ENCODE data around the gene ARPC1A. TPM values are rescaled to one million over a fixed set of nuclear protein-coding genes. Genes with fewer than 3 reads are reported as not detected.

ARPC1A gene
- total RNA-seq, 1 donor from 2014 or later = 140 TPM

GRCh38 chr7:99365318-99366141, 39.8 kb downstream of the ARPC1A start:
- TF ChIP-seq, protein P1, sequence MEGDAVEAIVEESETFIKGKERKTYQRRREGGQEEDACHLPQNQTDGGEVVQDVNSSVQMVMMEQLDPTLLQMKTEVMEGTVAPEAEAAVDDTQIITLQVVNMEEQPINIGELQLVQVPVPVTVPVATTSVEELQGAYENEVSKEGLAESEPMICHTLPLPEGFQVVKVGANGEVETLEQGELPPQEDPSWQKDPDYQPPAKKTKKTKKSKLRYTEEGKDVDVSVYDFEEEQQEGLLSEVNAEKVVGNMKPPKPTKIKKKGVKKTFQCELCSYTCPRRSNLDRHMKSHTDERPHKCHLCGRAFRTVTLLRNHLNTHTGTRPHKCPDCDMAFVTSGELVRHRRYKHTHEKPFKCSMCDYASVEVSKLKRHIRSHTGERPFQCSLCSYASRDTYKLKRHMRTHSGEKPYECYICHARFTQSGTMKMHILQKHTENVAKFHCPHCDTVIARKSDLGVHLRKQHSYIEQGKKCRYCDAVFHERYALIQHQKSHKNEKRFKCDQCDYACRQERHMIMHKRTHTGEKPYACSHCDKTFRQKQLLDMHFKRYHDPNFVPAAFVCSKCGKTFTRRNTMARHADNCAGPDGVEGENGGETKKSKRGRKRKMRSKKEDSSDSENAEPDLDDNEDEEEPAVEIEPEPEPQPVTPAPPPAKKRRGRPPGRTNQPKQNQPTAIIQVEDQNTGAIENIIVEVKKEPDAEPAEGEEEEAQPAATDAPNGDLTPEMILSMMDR (IDR thresholded peaks at IDR 0.05; ENCODE audit: unreplicated experiment) = peak; percentile 56
- no peaks in the 10 kb centered on the region for H3K27me3 Mint-ChIP-seq
- no peak overlapping the region for H3K4me3 Mint-ChIP-seq (ENCODE audit: low read depth)
- H3K9me3 Mint-ChIP-seq (ENCODE audit: low read depth) = no peaks in the 10 kb centered on the region
- no peaks in the 10 kb centered on the region for H3K4me1 Mint-ChIP-seq (ENCODE audit: low read depth)
- H3K36me3 Mint-ChIP-seq (ENCODE audit: insufficient read depth) = peaks cover 18% of the 10 kb centered on the region
- H3K27ac Mint-ChIP-seq = no peak overlapping the region
- DNase-seq (ENCODE audit: low spot score, unreplicated experiment) = no peak

DNA sequence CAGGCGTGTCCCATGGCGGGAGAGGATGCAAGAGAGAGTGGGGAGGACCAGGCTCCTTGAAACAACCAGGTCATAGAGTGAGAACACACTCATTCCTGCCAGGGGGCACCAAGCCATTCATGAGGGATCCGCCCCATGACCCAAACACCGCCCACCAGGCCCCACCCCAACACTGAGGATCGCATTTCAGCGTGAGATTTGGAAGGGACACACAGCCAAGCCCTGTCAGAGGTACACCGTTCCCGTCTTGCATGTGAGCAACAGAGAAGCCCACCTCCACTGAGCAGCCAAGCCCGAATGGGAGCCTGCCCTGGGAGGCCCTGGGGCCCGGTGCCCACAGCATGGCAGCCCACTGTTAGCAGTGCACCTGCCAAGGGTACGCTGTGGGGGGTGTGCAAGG, 40.9 kb downstream of the ARPC1A start:
- Mint-ChIP-seq H3K4me1 (ENCODE audit: low read depth) (no peaks in the 10 kb centered on the region), H3K27me3 (no peaks in the 10 kb centered on the region), H3K36me3 (ENCODE audit: insufficient read depth) (peaks cover 12% of the 10 kb centered on the region), H3K4me3 (ENCODE audit: low read depth) (no peak overlapping the region), H3K9me3 (ENCODE audit: low read depth) (no peaks in the 10 kb centered on the region), H3K27ac (peak overlapping the region; percentile 45)
- DNase-seq (ENCODE audit: low spot score, unreplicated experiment) = no peak
- TF ChIP-seq, protein P1 (IDR thresholded peaks at IDR 0.05; ENCODE audit: unreplicated experiment) = no peak

DNA sequence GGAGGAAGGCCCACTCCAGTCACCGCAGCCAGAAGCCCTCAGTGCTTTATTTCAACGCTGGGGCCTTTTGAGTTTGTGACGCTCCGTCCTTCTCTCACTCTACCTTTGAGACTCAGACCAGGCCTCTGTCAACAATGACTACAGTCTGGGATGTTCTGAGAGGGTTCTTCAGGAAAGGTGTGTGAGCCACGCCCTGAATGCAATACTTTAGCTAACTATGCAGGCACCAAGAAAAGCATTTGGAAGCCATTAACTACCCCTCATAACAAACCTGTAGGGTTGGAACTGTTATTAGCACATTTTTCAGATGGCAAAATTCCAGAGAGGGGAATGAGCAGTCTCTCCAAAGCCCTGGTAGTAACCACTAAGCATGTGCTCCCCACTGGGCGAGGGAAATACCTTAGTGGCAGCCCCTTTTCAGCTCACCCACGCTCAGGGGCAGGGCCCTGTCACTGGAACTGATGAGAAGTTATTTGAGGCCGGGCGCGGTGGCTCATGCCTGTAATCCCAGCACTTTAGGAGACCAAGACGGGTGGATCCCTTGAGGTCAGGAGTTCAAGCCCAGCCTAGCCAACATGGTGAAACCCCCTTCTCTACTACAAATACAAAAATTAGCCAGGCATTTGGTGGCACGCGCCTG, 43.2 kb downstream of the ARPC1A start:
- H3K27ac Mint-ChIP-seq = no peak overlapping the region
- H3K9me3 Mint-ChIP-seq (ENCODE audit: low read depth) = no peaks in the 10 kb centered on the region
- TF ChIP-seq, protein P1 (IDR thresholded peaks at IDR 0.05; ENCODE audit: unreplicated experiment) = no peak
- peaks cover 3% of the 10 kb centered on the region for H3K27me3 Mint-ChIP-seq
- peaks cover 12% of the 10 kb centered on the region for H3K36me3 Mint-ChIP-seq (ENCODE audit: insufficient read depth)
- peaks cover 8% of the 10 kb centered on the region for H3K4me1 Mint-ChIP-seq (ENCODE audit: low read depth)
- H3K4me3 Mint-ChIP-seq (ENCODE audit: low read depth) = no peak overlapping the region
- no peak for DNase-seq (ENCODE audit: low spot score, unreplicated experiment)

DNA sequence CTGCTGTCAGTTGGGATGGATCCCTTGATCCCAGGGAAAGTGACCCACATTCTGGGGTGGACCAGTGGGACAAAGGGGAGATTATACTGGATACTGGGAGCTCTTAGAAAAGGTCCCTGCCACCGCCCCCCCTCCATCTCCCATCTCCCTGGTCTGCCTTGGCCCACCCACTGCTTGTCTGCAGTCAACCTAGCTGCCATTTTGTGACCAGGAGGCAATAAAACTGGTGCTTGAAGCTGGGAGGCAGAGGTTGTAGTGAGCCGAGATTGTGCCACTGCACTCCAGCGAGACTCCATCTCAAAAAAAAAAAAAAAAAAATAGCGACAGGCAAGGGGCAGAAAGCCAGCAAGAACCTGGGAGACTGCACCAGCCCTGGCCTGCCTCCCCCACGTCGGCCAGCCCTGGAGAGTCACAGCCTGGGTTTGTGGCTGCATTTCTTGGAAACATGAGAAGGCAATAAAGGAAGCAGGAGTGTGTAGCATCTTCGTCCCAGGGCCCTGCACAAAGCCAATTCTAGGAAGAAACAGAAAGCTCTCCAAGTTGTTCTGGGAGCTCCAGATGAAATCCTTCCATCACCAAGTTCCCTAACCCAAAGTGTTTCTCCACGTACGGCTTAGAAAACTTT, 44.2 kb downstream of the ARPC1A start:
- H3K27me3 Mint-ChIP-seq = peaks cover 3% of the 10 kb centered on the region
- no peaks in the 10 kb centered on the region for H3K9me3 Mint-ChIP-seq (ENCODE audit: low read depth)
- H3K4me1 Mint-ChIP-seq (ENCODE audit: low read depth) = peaks cover 8% of the 10 kb centered on the region
- H3K27ac Mint-ChIP-seq = no peak overlapping the region
- peaks cover 8% of the 10 kb centered on the region for H3K36me3 Mint-ChIP-seq (ENCODE audit: insufficient read depth)
- no peak overlapping the region for H3K4me3 Mint-ChIP-seq (ENCODE audit: low read depth)
- TF ChIP-seq, protein P1 (IDR thresholded peaks at IDR 0.05; ENCODE audit: unreplicated experiment) = no peak
- DNase-seq (ENCODE audit: low spot score, unreplicated experiment) = no peak

DNA sequence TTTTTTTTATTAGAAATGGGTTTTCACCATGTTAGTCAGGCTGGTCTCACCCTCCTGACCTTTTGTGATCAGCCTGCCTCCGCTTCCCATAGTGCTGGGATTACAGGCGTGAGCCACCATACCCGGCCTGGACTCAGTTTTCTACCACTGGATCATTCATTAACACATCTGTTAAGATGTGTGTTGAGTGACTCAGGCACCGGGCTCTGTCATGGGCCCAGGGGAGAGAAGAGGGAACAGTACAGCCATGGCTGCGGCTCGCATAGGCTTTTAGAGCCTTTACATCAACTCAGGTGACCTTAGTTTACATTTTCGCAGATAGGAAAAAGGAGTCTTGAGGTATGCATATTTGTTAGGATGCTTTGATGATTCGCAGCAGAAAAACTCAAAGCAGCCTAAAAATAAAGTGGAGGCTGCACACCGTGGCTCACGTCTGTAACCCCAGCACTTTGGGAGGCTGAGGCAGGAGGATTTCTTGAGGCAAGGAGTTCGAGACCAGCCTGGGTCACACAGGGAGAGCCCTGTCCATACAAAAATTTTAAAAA, 45.8 kb downstream of the ARPC1A start:
- Mint-ChIP-seq H3K27ac (no peak overlapping the region), H3K4me1 (ENCODE audit: low read depth) (peaks cover 8% of the 10 kb centered on the region), H3K27me3 (peaks cover 3% of the 10 kb centered on the region), H3K9me3 (ENCODE audit: low read depth) (no peaks in the 10 kb centered on the region), H3K36me3 (ENCODE audit: insufficient read depth) (peaks cover 4% of the 10 kb centered on the region), H3K4me3 (ENCODE audit: low read depth) (no peak overlapping the region)
- DNase-seq (ENCODE audit: low spot score, unreplicated experiment) = no peak
- TF ChIP-seq, protein P1 (IDR thresholded peaks at IDR 0.05; ENCODE audit: unreplicated experiment) = no peak

Measured in progenitor cell of endocrine pancreas (in vitro differentiated cells).